ENCODE data around the gene ATXN7L2. TPM values are rescaled to one million over a fixed set of nuclear protein-coding genes. Genes with fewer than 3 reads are reported as not detected.

ATXN7L2 gene
- total and polyA plus RNA-seq, 2 donors from 2014 or later, result 5.7 to 7.3 TPM

- H3K4me3 ChIP-seq (ENCODE audit: low read length in 3 of 3), result peak overlapping the region in 1 of 3 donors; percentile 88
- no peak overlapping the region for H3K9ac ChIP-seq (ENCODE audit: low read length in 3 of 3)
- H3K36me3 ChIP-seq (ENCODE audit: control insufficient read depth in 2 of 3, insufficient read depth in 3 of 3, low read length in 3 of 3), result peaks cover 0 to 4% (median under 1%) of the 10 kb centered on the region in 3 donors
- no peak overlapping the region for H3K27ac ChIP-seq (ENCODE audit: low read depth in 2 of 2, low read length in 2 of 2)
- no peak for TF ChIP-seq CTCF (IDR thresholded peaks at IDR 0.05; ENCODE audit: borderline replicate concordance, extremely low read depth, insufficient read depth)
- no peaks in the 10 kb centered on the region for H3K27me3 ChIP-seq (ENCODE audit: control insufficient read depth, insufficient read depth, low read length)
- H3K9me3 ChIP-seq (ENCODE audit: control insufficient read depth in 2 of 3, insufficient read depth in 1 of 3, low read length in 3 of 3), result no peaks in the 10 kb centered on the region
- intact Hi-C loops (cut with DNase I), result no loop called here
- DNase-seq (no peak), FAIRE-seq (no peak)
- H3K4me1 ChIP-seq (ENCODE audit: control insufficient read depth in 2 of 3, insufficient read depth in 2 of 3, low read depth in 1 of 3, low read length in 3 of 3), result peaks cover 0 to 14% (median 12%) of the 10 kb centered on the region in 3 donors
Measured at GRCh38 chr1:109485001-109485400, 1.3 kb downstream of the ATXN7L2 start.

GRCh38 chr1:109487261-109487660 is 3.6 kb downstream of the ATXN7L2 start:
- DNase-seq, result no peak

GRCh38 chr1:109488201-109488600 is 4.5 kb downstream of the ATXN7L2 start:
- no peaks in the 10 kb centered on the region for H3K9me3 ChIP-seq (ENCODE audit: control insufficient read depth in 2 of 3, insufficient read depth in 1 of 3, low read length in 3 of 3)
- intact Hi-C loops (cut with DNase I), result no loop called here
- peaks cover 0 to 4% (median 0%) of the 10 kb centered on the region in 3 donors for H3K36me3 ChIP-seq (ENCODE audit: control insufficient read depth in 2 of 3, insufficient read depth in 3 of 3, low read length in 3 of 3)
- no peak for TF ChIP-seq CTCF (IDR thresholded peaks at IDR 0.05; ENCODE audit: borderline replicate concordance, extremely low read depth, insufficient read depth)
- no peak for DNase-seq
- no peak overlapping the region for H3K27ac ChIP-seq (ENCODE audit: low read depth in 2 of 2, low read length in 2 of 2)
- H3K27me3 ChIP-seq (ENCODE audit: control insufficient read depth, insufficient read depth, low read length), result no peaks in the 10 kb centered on the region
- peaks cover 0 to 10% (median 9%) of the 10 kb centered on the region in 3 donors for H3K4me1 ChIP-seq (ENCODE audit: control insufficient read depth in 2 of 3, insufficient read depth in 2 of 3, low read depth in 1 of 3, low read length in 3 of 3)
- no peak overlapping the region for H3K9ac ChIP-seq (ENCODE audit: low read length in 3 of 3)
- no peak overlapping the region for H3K4me3 ChIP-seq (ENCODE audit: low read length in 3 of 3)
- no peak for FAIRE-seq

More at GRCh38 chr1:109487261-109487660, 3.6 kb downstream of the ATXN7L2 start:
- FAIRE-seq, result no peak
- Histone ChIP-seq H3K9me3 (ENCODE audit: control insufficient read depth in 2 of 3, insufficient read depth in 1 of 3, low read length in 3 of 3) (no peaks in the 10 kb centered on the region), H3K36me3 (ENCODE audit: control insufficient read depth in 2 of 3, insufficient read depth in 3 of 3, low read length in 3 of 3) (peaks cover 0 to 4% (median 0%) of the 10 kb centered on the region in 3 donors), H3K4me1 (ENCODE audit: control insufficient read depth in 2 of 3, insufficient read depth in 2 of 3, low read depth in 1 of 3, low read length in 3 of 3) (peaks cover 0 to 14% (median 12%) of the 10 kb centered on the region in 3 donors), H3K27ac (ENCODE audit: low read depth in 2 of 2, low read length in 2 of 2) (no peak overlapping the region), H3K27me3 (ENCODE audit: control insufficient read depth, insufficient read depth, low read length) (no peaks in the 10 kb centered on the region), H3K4me3 (ENCODE audit: low read length in 3 of 3) (no peak overlapping the region), H3K9ac (ENCODE audit: low read length in 3 of 3) (no peak overlapping the region)
- intact Hi-C loops (cut with DNase I), result no loop called here
- no peak for TF ChIP-seq CTCF (IDR thresholded peaks at IDR 0.05; ENCODE audit: borderline replicate concordance, extremely low read depth, insufficient read depth)

- FAIRE-seq, result no peak
Measured at GRCh38 chr1:109488696-109489095, 5.0 kb downstream of the ATXN7L2 start.

More at GRCh38 chr1:109488696-109489095, 5.0 kb downstream of the ATXN7L2 start:
- Histone ChIP-seq H3K9ac (ENCODE audit: low read length in 3 of 3) (no peak overlapping the region), H3K9me3 (ENCODE audit: control insufficient read depth in 2 of 3, insufficient read depth in 1 of 3, low read length in 3 of 3) (no peaks in the 10 kb centered on the region), H3K36me3 (ENCODE audit: control insufficient read depth in 2 of 3, insufficient read depth in 3 of 3, low read length in 3 of 3) (peaks cover 0 to 4% (median 0%) of the 10 kb centered on the region in 3 donors), H3K27me3 (ENCODE audit: control insufficient read depth, insufficient read depth, low read length) (no peaks in the 10 kb centered on the region), H3K27ac (ENCODE audit: low read depth in 2 of 2, low read length in 2 of 2) (no peak overlapping the region), H3K4me3 (ENCODE audit: low read length in 3 of 3) (no peak overlapping the region), H3K4me1 (ENCODE audit: control insufficient read depth in 2 of 3, insufficient read depth in 2 of 3, low read depth in 1 of 3, low read length in 3 of 3) (peaks cover 0 to 12% (median 10%) of the 10 kb centered on the region in 3 donors)
- intact Hi-C loops (cut with DNase I), result no loop called here
- TF ChIP-seq CTCF (IDR thresholded peaks at IDR 0.05; ENCODE audit: borderline replicate concordance, extremely low read depth, insufficient read depth), result no peak
- no peak for DNase-seq
